HCT116 (cell line): ENCODE measurements around the gene SUN3. TPM values are rescaled to one million over a fixed set of nuclear protein-coding genes. Genes with fewer than 3 reads are reported as not detected.

Experiments used
- ATAC-seq: fragments of 200-7000 bp; cut with Tn5 transposase; 2 replicates; pipeline ENCODE4 v1.9.1; 2020; ENCODE audit warnings: mild to moderate bottlenecking, moderate library complexity
- BruUV-seq: library from RNA; stranded (reverse); fragments of 400-500 nt; replicated peaks from 2 replicates; lab custom pipeline; 2021; lab: Mats Ljungman, UMichigan
- CTCF ChIA-PET: fragments of 300-600 bp; sonication (Branson Sonifier 250); formaldehyde crosslinking; loops from one replicate; lab custom pipeline; 2021; ENCODE audit warnings: antibody characterized with exemption; lab: Charles Lee
- POLR2A ChIA-PET: fragments of 300-600, 350-600 bp; sonication (Branson Sonifier 250); formaldehyde crosslinking; loops from one replicate; lab custom pipeline; 2021; ENCODE audit warnings: antibody characterized with exemption; lab: Charles Lee
- RAD21 ChIA-PET, 2 experiments: fragments of 300-600 bp; sonication (Branson Sonifier 250); formaldehyde crosslinking; loops; one replicate each; lab custom pipeline; 2023; ENCODE audit warnings: low total read pairs in 2 of 2; ENCODE audit not compliant: uncharacterized antibody in 2 of 2, unreplicated experiment in 2 of 2, low non-redundant PET in 1 of 2; lab: Charles Lee
- DNase-seq: peaks from one replicate; pipeline ENCODE4 v3.0.0-alpha.2; 2010; ENCODE audit warnings: low read depth, low spot score
- H2AFZ ChIP-seq: fragments of 200-600 bp; shearing (Covaris generic), sonication (generic); 2 replicates; pipeline ENCODE4 v1.6.1; 2017; ENCODE audit warnings: low read depth, mixed run types, mixed read lengths, antibody characterized with exemption, low read length; ENCODE audit not compliant: poor library complexity, severe bottlenecking
- H3K27ac ChIP-seq: 2 replicates; pipeline ENCODE4 v1.5.1; 2012; ENCODE audit warnings: low read depth, low read length
- H3K27me3 ChIP-seq: fragments of 200-600 bp; sonication (generic); 2 replicates; pipeline ENCODE4 v1.6.1; 2016; ENCODE audit warnings: mixed run types, low read length, mixed read lengths; ENCODE audit not compliant: insufficient read depth
- H3K36me3 ChIP-seq, 2 experiments: fragments of 200-500 bp in 1 of 2; fragments of 200-600 bp in 1 of 2; sonication (Bioruptor generic) in 1 of 2; sonication (generic) in 1 of 2; 2 replicates each; pipeline versions ENCODE4 v1.5.1 to v1.6.1; 2014 to 2016; ENCODE audit warnings: low read length in 2 of 2, inconsistent platforms in 1 of 2, mixed read lengths in 1 of 2, mixed run types in 1 of 2; ENCODE audit not compliant: insufficient read depth in 2 of 2, control insufficient read depth in 1 of 2
- H3K4me1 ChIP-seq, 2 experiments: fragments of 200-600 bp in 1 of 2; sonication (generic) in 1 of 2; 2 replicates each; pipeline versions ENCODE4 v1.5.1 to v1.6.1; 2012 to 2017; ENCODE audit warnings: low read length in 2 of 2, inconsistent platforms in 1 of 2, mild to moderate bottlenecking in 1 of 2, mixed read lengths in 1 of 2, mixed run types in 1 of 2, moderate library complexity in 1 of 2; ENCODE audit not compliant: insufficient read depth in 2 of 2, control insufficient read depth in 1 of 2
- H3K4me2 ChIP-seq: fragments of 200-600 bp; sonication (generic); 2 replicates; pipeline ENCODE4 v1.6.1; 2017; ENCODE audit warnings: mixed run types, low read length, mixed read lengths
- H3K4me3 ChIP-seq, 2 experiments: fragments of 200-600 bp in 1 of 2; sonication (generic) in 1 of 2; replicated peaks in 1 of 2; 2 replicates each; pipeline ENCODE4 v1.5.1; 2011 to 2016; ENCODE audit warnings: low read length in 2 of 2, control low read depth in 1 of 2, low read depth in 1 of 2, mild to moderate bottlenecking in 1 of 2, mixed read lengths in 1 of 2, mixed run types in 1 of 2
- H3K79me2 ChIP-seq: fragments of 200-600 bp; sonication (generic); 2 replicates; pipeline ENCODE4 v1.6.1; 2017; ENCODE audit warnings: mild to moderate bottlenecking, mixed run types, low read length, moderate library complexity, mixed read lengths; ENCODE audit not compliant: insufficient read depth
- H3K9ac ChIP-seq: fragments of 200-600 bp; sonication (generic); 2 replicates; pipeline ENCODE4 v1.6.1; 2016; ENCODE audit warnings: low read length, mixed read lengths
- H3K9me2 ChIP-seq: fragments of 200-600 bp; sonication (generic), shearing (Covaris generic); 2 replicates; pipeline ENCODE4 v1.6.1; 2017; ENCODE audit warnings: mixed run types, mild to moderate bottlenecking, moderate library complexity; ENCODE audit not compliant: insufficient read depth
- H3K9me3 ChIP-seq, 2 experiments: fragments of 200-500 bp in 1 of 2; fragments of 200-600 bp in 1 of 2; sonication (Bioruptor generic) in 1 of 2; sonication (generic) in 1 of 2; 2 replicates each; pipeline ENCODE4 v1.6.1; 2014 to 2017; ENCODE audit warnings: low read length in 2 of 2, mixed read lengths in 2 of 2, inconsistent platforms in 1 of 2, low read depth in 1 of 2, mild to moderate bottlenecking in 1 of 2, mixed run types in 1 of 2, moderate library complexity in 1 of 2; ENCODE audit not compliant: control insufficient read depth in 1 of 2, insufficient read depth in 1 of 2
- H4K20me1 ChIP-seq: fragments of 200-600 bp; sonication (generic), shearing (Covaris generic); 2 replicates; pipeline ENCODE4 v1.6.1; 2017; ENCODE audit warnings: mixed run types, mild to moderate bottlenecking, moderate library complexity; ENCODE audit not compliant: insufficient read depth
- CEBPB ChIP-seq: IDR thresholded peaks from 2 replicates; pipeline ENCODE4 v1.6.1; 2012; ENCODE audit warnings: low read depth
- ELF1 ChIP-seq: IDR thresholded peaks from 2 replicates; pipeline ENCODE4 v1.6.1; 2012; ENCODE audit warnings: low read depth, borderline replicate concordance
- FOSL1 ChIP-seq: IDR thresholded peaks from 2 replicates; pipeline ENCODE4 v1.6.1; 2012; ENCODE audit warnings: low read depth
- POLR2A ChIP-seq: IDR thresholded peaks from 2 replicates; pipeline ENCODE4 v1.7.0; 2011; ENCODE audit warnings: borderline replicate concordance; ENCODE audit not compliant: insufficient read depth, insufficient read length; ENCODE audit errors: extremely low read depth
- SIN3A ChIP-seq: IDR thresholded peaks from 2 replicates; pipeline ENCODE4 v1.6.1; 2012; ENCODE audit warnings: low read depth
- TCF7L2 ChIP-seq: IDR thresholded peaks from 2 replicates; pipeline ENCODE4 v1.7.0; 2011; ENCODE audit warnings: borderline replicate concordance, inconsistent platforms; ENCODE audit not compliant: insufficient read depth, insufficient read length; ENCODE audit errors: extremely low read depth
- ZBTB33 ChIP-seq: IDR thresholded peaks from 2 replicates; pipeline ENCODE4 v1.6.1; 2011; ENCODE audit warnings: mild to moderate bottlenecking, low read length, moderate library complexity; ENCODE audit not compliant: insufficient replicate concordance; ENCODE audit errors: extremely low read depth
- intact Hi-C: fragments of 100-400 bp; cut with micrococcal nuclease; formaldehyde crosslinking; loops from 2 replicates; pipeline ENCODE4 v1.10.0; 2022
- total RNA-seq: library from RNA; stranded (reverse); gene quantifications from one replicate; pipeline ENCODE4 v1.2.1, GENCODE V29; 2021; ENCODE audit not compliant: unreplicated experiment

The SUN3 gene
- total RNA-seq, 1 experiment from 2014 or later: 4.5 TPM

GRCh38 chr7:47970761-47971160 is 58.1 kb downstream of the SUN3 start:
- no peak for ATAC-seq
- no peaks in the 10 kb centered on the region; the same call in 1 of the 2 replicates for H3K79me2 ChIP-seq
- no peaks in the 10 kb centered on the region for H3K9me3 ChIP-seq
- ChIA-PET RAD21 (no interaction called here), CTCF (no interaction called here), POLR2A (no interaction called here)
- H3K4me2 ChIP-seq: no peak overlapping the region
- TF ChIP-seq TCF7L2 (no peak), POLR2A (no peak), CEBPB (no peak), ELF1 (no peak), ZBTB33 (no peak), SIN3A (no peak), FOSL1 (no peak)
- no peaks in the 10 kb centered on the region for H4K20me1 ChIP-seq
- H3K9ac ChIP-seq: no peak overlapping the region
- H2AFZ ChIP-seq: no peak overlapping the region
- no TSS peak for BruUV-seq
- DNase-seq: no peak
- no peak overlapping the region for H3K27ac ChIP-seq
- H3K36me3 ChIP-seq: peaks cover 43% of the 10 kb centered on the region in 2 experiments
- no peaks in the 10 kb centered on the region for H3K27me3 ChIP-seq
- H3K4me3 ChIP-seq: no peak overlapping the region
- H3K9me2 ChIP-seq: no peaks in the 10 kb centered on the region
- H3K4me1 ChIP-seq: peaks cover 3 to 4% of the 10 kb centered on the region in 2 experiments; a peak in 2 of 4 replicates
- intact Hi-C loops: no loop called here
